BE2C (cell line): Measurements from ENCODE around the gene NFATC1.

Experiments
- DNase-seq: peaks from one replicate; pipeline ENCODE4 v3.0.0-alpha.2; 2020
- H3K27me3 ChIP-seq: fragments of 250-450 bp; sonication (Bioruptor Pico); 2 replicates; pipeline ENCODE4 v1.5.1; 2020; ENCODE audit warnings: mild to moderate bottlenecking
- H3K36me3 ChIP-seq: fragments of 250-450 bp; sonication (Bioruptor Pico); 2 replicates; pipeline ENCODE4 v1.5.1; 2020; ENCODE audit warnings: mild to moderate bottlenecking
- H3K4me1 ChIP-seq: fragments of 250-450 bp; sonication (Bioruptor Pico); 2 replicates; pipeline ENCODE4 v1.5.1; 2020
- H3K4me3 ChIP-seq: 2 replicates; pipeline ENCODE4 v1.5.1; 2011; ENCODE audit warnings: low read depth, low read length
- H3K9me3 ChIP-seq: fragments of 250-450 bp; sonication (Bioruptor Pico); 2 replicates; pipeline ENCODE4 v1.5.1; 2020
- TF ChIP-seq, protein P1 (sequence below): IDR thresholded peaks from 2 replicates; pipeline ENCODE4 v1.5.1; 2012; ENCODE audit warnings: mild to moderate bottlenecking, low read depth, low read length

NFATC1 gene

DNA sequence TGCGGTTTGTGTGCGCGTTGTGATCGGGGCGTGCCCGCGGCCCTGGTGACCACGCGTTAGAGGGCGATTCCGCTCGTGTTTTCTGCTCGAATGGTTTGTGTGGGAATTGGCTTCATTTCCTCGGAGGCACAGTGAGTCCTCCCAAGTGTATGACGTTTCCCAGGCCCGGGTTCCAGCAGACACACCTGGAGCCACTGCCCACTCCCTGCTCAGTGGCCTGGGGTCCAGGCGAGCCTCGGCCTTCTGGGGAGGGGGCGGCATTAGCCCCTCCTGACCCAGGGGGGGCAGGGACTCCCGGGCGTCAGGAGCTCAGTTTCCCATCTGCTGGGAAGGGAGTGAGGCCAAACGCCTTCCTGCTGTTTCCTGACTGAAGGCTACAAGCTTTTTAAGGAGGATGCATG, 92.1 kb downstream of the NFATC1 start:
- Histone ChIP-seq H3K36me3 (no peaks in the 10 kb centered on the region), H3K9me3 (no peaks in the 10 kb centered on the region), H3K4me1 (no peaks in the 10 kb centered on the region), H3K27me3 (no peaks in the 10 kb centered on the region), H3K4me3 (no peak overlapping the region)
- TF ChIP-seq, protein P1, sequence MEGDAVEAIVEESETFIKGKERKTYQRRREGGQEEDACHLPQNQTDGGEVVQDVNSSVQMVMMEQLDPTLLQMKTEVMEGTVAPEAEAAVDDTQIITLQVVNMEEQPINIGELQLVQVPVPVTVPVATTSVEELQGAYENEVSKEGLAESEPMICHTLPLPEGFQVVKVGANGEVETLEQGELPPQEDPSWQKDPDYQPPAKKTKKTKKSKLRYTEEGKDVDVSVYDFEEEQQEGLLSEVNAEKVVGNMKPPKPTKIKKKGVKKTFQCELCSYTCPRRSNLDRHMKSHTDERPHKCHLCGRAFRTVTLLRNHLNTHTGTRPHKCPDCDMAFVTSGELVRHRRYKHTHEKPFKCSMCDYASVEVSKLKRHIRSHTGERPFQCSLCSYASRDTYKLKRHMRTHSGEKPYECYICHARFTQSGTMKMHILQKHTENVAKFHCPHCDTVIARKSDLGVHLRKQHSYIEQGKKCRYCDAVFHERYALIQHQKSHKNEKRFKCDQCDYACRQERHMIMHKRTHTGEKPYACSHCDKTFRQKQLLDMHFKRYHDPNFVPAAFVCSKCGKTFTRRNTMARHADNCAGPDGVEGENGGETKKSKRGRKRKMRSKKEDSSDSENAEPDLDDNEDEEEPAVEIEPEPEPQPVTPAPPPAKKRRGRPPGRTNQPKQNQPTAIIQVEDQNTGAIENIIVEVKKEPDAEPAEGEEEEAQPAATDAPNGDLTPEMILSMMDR = no peak
- no peak for DNase-seq

DNA sequence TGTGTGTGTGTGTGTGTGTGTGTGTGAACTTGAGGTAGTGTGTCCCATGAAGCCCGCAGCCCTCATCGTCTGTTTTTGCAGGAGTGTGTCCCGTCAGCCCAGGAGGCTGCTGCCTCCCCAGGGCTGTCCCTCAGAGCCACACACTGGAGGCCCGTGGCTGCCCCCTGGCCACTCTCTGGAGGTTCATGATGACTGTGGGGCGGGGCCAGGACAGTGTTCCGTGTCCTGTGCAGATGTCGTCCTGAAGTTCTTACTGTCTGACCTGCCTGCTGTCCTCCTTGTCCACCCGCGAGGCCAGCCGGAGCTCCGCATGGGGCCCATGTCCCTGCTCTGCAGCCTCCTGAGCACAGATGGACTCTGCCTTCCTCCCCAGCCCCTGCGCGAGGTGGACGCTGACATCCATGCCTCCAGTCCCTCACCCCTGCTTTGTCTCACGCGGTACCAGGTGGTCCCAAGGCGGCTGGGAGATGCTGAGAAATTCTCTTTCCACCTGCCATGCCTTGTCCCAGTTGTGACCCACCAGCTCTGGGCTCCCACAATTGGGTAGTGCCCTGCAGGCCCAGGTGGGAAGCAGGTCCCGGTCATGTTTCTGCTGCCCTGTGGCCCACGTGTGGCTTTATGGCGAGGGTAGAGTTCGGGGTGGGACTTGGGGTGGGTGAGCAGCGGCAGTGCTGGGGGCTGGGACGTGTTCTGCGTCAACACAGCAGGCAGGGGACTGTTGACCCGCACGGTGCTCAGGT, 92.8 kb downstream of the NFATC1 start:
- H3K9me3 ChIP-seq = no peaks in the 10 kb centered on the region
- no peaks in the 10 kb centered on the region for H3K4me1 ChIP-seq
- no peaks in the 10 kb centered on the region for H3K36me3 ChIP-seq
- no peak for DNase-seq
- no peaks in the 10 kb centered on the region for H3K27me3 ChIP-seq
- no peak overlapping the region for H3K4me3 ChIP-seq
- TF ChIP-seq, protein P1 = no peak

DNA sequence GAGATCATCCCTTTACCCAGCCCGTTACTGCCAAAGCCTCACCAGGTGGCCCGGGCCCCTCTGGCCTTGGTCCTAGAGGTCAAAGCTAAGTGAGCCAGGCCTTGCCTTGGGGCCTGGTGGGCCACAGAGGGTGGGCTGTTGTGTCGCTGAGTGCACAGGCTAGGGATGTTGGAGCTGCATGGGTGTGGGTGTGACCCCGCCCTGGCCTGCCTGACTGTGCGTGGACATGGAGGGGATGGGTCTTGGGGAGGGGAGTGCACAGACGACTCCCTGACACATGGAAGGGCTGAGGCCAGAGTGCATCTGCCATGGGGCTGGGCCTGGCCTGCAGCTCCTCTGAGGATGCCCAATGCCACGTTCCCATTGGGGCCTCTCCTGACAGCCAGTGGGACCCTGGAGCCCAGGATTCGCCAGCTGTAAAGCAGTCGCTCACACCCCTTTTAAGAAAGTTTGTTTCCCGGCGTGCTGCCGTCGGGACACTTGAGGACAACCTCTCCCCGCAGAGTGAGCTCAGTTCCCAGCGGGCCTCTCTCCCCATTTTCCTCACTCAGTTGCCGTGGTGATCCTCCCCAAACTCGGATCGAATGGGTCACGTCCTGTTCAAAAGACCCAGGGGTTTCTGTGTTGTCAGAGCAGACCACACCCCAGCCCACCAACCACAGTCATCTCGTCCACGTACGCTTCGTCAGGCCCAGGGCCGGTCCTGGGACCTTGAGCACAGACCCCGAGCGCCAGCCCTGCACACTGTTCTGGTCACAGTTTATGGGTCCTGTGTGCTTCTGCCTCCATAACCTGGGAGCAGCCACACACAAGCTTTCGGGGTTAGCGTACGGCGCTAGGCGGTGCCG, 93.5 kb downstream of the NFATC1 start:
- no peak overlapping the region for H3K4me3 ChIP-seq
- TF ChIP-seq, protein P1 = no peak
- no peaks in the 10 kb centered on the region for H3K9me3 ChIP-seq
- no peaks in the 10 kb centered on the region for H3K27me3 ChIP-seq
- no peaks in the 10 kb centered on the region for H3K36me3 ChIP-seq
- DNase-seq = no peak
- no peaks in the 10 kb centered on the region for H3K4me1 ChIP-seq

DNA sequence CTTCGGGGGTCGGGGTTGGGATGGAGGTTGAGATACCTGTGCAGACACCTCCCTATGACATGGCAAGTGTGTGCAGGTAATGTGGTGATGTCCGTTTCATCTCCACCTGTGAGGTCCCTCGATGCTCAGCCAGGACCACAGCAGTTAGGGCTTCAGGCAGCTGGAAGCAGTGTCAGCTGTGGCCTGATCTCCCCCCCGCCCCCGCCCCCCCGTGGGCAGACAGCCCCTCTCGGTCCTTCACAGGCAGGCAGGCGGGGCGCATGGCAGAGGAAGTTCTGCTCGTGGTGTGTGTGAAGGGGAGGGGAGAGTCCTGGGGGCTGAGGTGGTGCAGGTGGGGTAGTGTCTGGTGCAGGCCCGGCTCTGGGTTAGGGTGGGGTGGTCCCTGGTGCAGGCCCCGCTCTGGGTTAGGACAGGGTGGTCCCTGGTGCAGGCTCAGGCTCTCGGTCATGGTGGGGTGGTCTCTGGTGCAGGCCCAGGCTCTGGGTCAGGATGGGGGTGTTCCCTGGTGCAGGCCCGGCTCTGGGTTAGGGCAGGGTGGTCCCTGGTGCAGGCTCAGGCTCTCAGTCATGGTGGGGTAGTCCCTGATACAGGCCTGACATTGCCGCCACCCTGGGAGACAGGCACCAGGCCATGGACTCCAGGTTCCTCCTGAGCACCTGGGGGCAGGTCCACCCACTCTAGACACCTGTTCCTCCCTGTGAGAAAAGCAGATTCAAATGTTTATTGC, 94.3 kb downstream of the NFATC1 start:
- no peak for DNase-seq
- TF ChIP-seq, protein P1 = no peak
- Histone ChIP-seq H3K27me3 (no peaks in the 10 kb centered on the region), H3K9me3 (no peaks in the 10 kb centered on the region), H3K4me1 (no peaks in the 10 kb centered on the region), H3K36me3 (no peaks in the 10 kb centered on the region), H3K4me3 (no peak overlapping the region)

DNA sequence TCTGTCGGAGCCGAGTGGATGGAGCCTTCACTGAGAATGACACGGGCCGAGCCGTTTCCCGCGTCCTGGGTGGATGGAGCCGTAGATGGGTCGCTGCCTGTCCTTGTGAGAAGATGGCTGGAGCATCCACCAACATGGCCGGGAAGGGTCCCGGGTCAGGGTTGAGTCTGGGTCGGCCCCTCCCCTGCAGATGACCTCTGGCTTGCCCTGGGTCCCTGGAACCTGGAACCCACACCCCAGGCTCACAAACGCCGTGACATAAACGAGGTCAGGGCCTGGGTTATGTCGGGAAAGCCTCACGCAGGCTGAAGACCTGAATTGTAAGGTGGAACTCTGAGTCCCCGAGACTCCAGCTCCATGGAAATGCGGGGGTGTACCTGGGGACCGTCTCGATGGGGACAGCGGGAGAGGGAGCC, 94.9 kb downstream of the NFATC1 start:
- H3K9me3 ChIP-seq = no peaks in the 10 kb centered on the region
- H3K36me3 ChIP-seq = no peaks in the 10 kb centered on the region
- DNase-seq = no peak
- H3K4me3 ChIP-seq = no peak overlapping the region
- no peaks in the 10 kb centered on the region for H3K4me1 ChIP-seq
- H3K27me3 ChIP-seq = no peaks in the 10 kb centered on the region
- TF ChIP-seq, protein P1 = no peak
